H9 (cell line): ENCODE measurements around the gene TSC1. TPM values are rescaled to one million over a fixed set of nuclear protein-coding genes. Genes with fewer than 3 reads are reported as not detected.

ENCODE experiments used
- DNase-seq: peaks from one replicate; pipeline ENCODE4 v3.0.0-alpha.2; 2017
- H2AFZ ChIP-seq: one replicate; pipeline ENCODE4 v1.6.1; 2013; ENCODE audit warnings: mild to moderate bottlenecking, low read length, control low read depth, moderate library complexity
- H2AK5ac ChIP-seq: 2 replicates; pipeline ENCODE4 v1.6.1; 2013; ENCODE audit warnings: low read length, control low read depth, mixed read lengths; ENCODE audit not compliant: insufficient read length
- H2BK120ac ChIP-seq: one replicate; pipeline ENCODE4 v1.6.1; 2013; ENCODE audit warnings: low read depth, mild to moderate bottlenecking, low read length, control low read depth, inconsistent platforms; ENCODE audit not compliant: poor library complexity, severe bottlenecking
- H2BK12ac ChIP-seq: 2 replicates; pipeline ENCODE4 v1.6.1; 2013; ENCODE audit warnings: low read length, control low read depth, mixed read lengths, low read depth; ENCODE audit not compliant: insufficient read length
- H2BK15ac ChIP-seq: 2 replicates; pipeline ENCODE4 v1.6.1; 2013; ENCODE audit warnings: low read depth, low read length, control low read depth
- H2BK20ac ChIP-seq: one replicate; pipeline ENCODE4 v1.6.1; 2013; ENCODE audit warnings: low read depth, mild to moderate bottlenecking, low read length, control low read depth, inconsistent platforms; ENCODE audit not compliant: poor library complexity, severe bottlenecking
- H2BK5ac ChIP-seq: 2 replicates; pipeline ENCODE4 v1.6.1; 2013; ENCODE audit warnings: low read length, control low read depth, mixed read lengths; ENCODE audit not compliant: insufficient read length
- H3K14ac ChIP-seq: 2 replicates; pipeline ENCODE4 v1.6.1; 2013; ENCODE audit warnings: low read length, control low read depth; ENCODE audit not compliant: insufficient read depth
- H3K18ac ChIP-seq: 2 replicates; pipeline ENCODE4 v1.6.1; 2013; ENCODE audit warnings: low read depth, mild to moderate bottlenecking, mixed read lengths, low read length, control low read depth; ENCODE audit not compliant: insufficient read length
- H3K23ac ChIP-seq: 2 replicates; pipeline ENCODE4 v1.6.1; 2013; ENCODE audit warnings: low read length, control low read depth, mixed read lengths, low read depth; ENCODE audit not compliant: insufficient read length
- H3K23me2 ChIP-seq: 2 replicates; pipeline ENCODE4 v1.6.1; 2013; ENCODE audit warnings: low read depth, mild to moderate bottlenecking, mixed read lengths, low read length, control low read depth; ENCODE audit not compliant: insufficient read length, poor library complexity, severe bottlenecking
- H3K27ac ChIP-seq: 2 replicates; pipeline ENCODE4 v1.5.1; 2013; ENCODE audit warnings: low read length, control low read depth, mixed read lengths, low read depth; ENCODE audit not compliant: insufficient read length
- H3K27me3 ChIP-seq: 2 replicates; pipeline ENCODE4 v1.6.1; 2013; ENCODE audit warnings: low read length, control low read depth, inconsistent platforms; ENCODE audit not compliant: insufficient read depth
- H3K4ac ChIP-seq: 2 replicates; pipeline ENCODE4 v1.6.1; 2013; ENCODE audit warnings: low read depth, mild to moderate bottlenecking, control low read depth, inconsistent platforms, low read length, moderate library complexity
- H3K4me1 ChIP-seq: 2 replicates; pipeline ENCODE4 v1.6.1; 2013; ENCODE audit warnings: low read length, control low read depth, inconsistent platforms; ENCODE audit not compliant: insufficient read depth
- H3K4me2 ChIP-seq: 2 replicates; pipeline ENCODE4 v1.6.1; 2013; ENCODE audit warnings: low read length, control low read depth, mixed read lengths; ENCODE audit not compliant: insufficient read length, insufficient read depth
- H3K56ac ChIP-seq: 2 replicates; pipeline ENCODE4 v1.6.1; 2013; ENCODE audit warnings: low read depth, mild to moderate bottlenecking, mixed read lengths, low read length, control low read depth; ENCODE audit not compliant: insufficient read length
- H3K79me1 ChIP-seq: 2 replicates; pipeline ENCODE4 v1.6.1; 2013; ENCODE audit warnings: low read depth, mild to moderate bottlenecking, moderate library complexity, low read length, control low read depth, inconsistent platforms; ENCODE audit not compliant: insufficient read depth, poor library complexity, severe bottlenecking
- H3K79me2 ChIP-seq: 2 replicates; pipeline ENCODE4 v1.6.1; 2013; ENCODE audit warnings: low read length, control low read depth, inconsistent platforms; ENCODE audit not compliant: insufficient read depth
- H3K9ac ChIP-seq: 2 replicates; pipeline ENCODE4 v1.6.1; 2013; ENCODE audit warnings: low read length, control low read depth, mixed read lengths; ENCODE audit not compliant: insufficient read length; ENCODE audit errors: extremely low read depth
- H3K9me3 ChIP-seq: one replicate; pipeline ENCODE4 v1.6.1; 2013; ENCODE audit warnings: low read depth, low read length, inconsistent platforms; ENCODE audit not compliant: control insufficient read depth
- H3T11ph ChIP-seq: one replicate; pipeline ENCODE4 v1.6.1; 2013; ENCODE audit warnings: mild to moderate bottlenecking, low read length, control low read depth, inconsistent platforms
- H4K20me1 ChIP-seq: one replicate; pipeline ENCODE4 v1.6.1; 2013; ENCODE audit not compliant: control insufficient read depth, insufficient read length, insufficient read depth
- H4K5ac ChIP-seq: 2 replicates; pipeline ENCODE4 v1.6.1; 2013; ENCODE audit warnings: low read depth, mild to moderate bottlenecking, mixed read lengths, low read length, control low read depth; ENCODE audit not compliant: insufficient read length
- H4K8ac ChIP-seq: replicated peaks from 2 replicates; pipeline ENCODE4 v1.6.1; 2013; ENCODE audit warnings: low read length, control low read depth, mixed read lengths, low read depth; ENCODE audit not compliant: insufficient read length
- H4K91ac ChIP-seq: 2 replicates; pipeline ENCODE4 v1.6.1; 2013; ENCODE audit warnings: low read depth, mild to moderate bottlenecking, moderate library complexity, mixed read lengths, low read length, control low read depth; ENCODE audit not compliant: insufficient read length
- H3K27ac Mint-ChIP-seq, 3 experiments: 2 replicates in 2 of 3; 3 replicates in 1 of 3; pipeline ENCODE4 v1.8.0; 2020 to 2021; ENCODE audit warnings: mixed read lengths in 3 of 3, mild to moderate bottlenecking in 1 of 3, moderate library complexity in 1 of 3
- H3K27me3 Mint-ChIP-seq: 2 replicates; pipeline ENCODE4 v1.8.0; 2021; ENCODE audit warnings: low read depth, mild to moderate bottlenecking, moderate library complexity, mixed read lengths
- H3K36me3 Mint-ChIP-seq, 3 experiments: 2 replicates in 2 of 3; 3 replicates in 1 of 3; pipeline ENCODE4 v1.8.0; 2020 to 2021; ENCODE audit warnings: low read depth in 3 of 3, mixed read lengths in 3 of 3; ENCODE audit not compliant: insufficient read depth in 1 of 3
- H3K4me1 Mint-ChIP-seq, 2 experiments: 2 replicates each; pipeline ENCODE4 v1.8.0; 2020; ENCODE audit warnings: mixed read lengths in 2 of 2
- H3K4me3 Mint-ChIP-seq, 2 experiments: 2 replicates in 1 of 2; 3 replicates in 1 of 2; pipeline ENCODE4 v1.8.0; 2020 to 2021; ENCODE audit warnings: mild to moderate bottlenecking in 2 of 2, mixed read lengths in 2 of 2, moderate library complexity in 1 of 2
- H3K9me3 Mint-ChIP-seq, 2 experiments: 2 replicates in 1 of 2; 3 replicates in 1 of 2; pipeline ENCODE4 v1.8.0; 2020; ENCODE audit warnings: mild to moderate bottlenecking in 2 of 2, mixed read lengths in 2 of 2, moderate library complexity in 1 of 2
- CTCF ChIP-seq: fragments of 200-600 bp; sonication (generic); conservative IDR thresholded peaks from 3 replicates; pipeline ENCODE4 v1.8.0; 2021; ENCODE audit warnings: antibody characterized with exemption, mild to moderate bottlenecking
- WGBS: extraction: QIAGEN DNeasy Blood & Tissue Kit; methylation state at CpG from one replicate; pipeline ENCODE4 v1.1.7; 2013; ENCODE audit warnings: missing lambda C conversion rate, low lambda C conversion rate, mixed read lengths; ENCODE audit not compliant: insufficient read length; ENCODE audit errors: extremely low coverage; 5-methylcytosine and 5-hydroxymethylcytosine counted together
- total RNA-seq: library from RNA; stranded (reverse); gene quantifications from 2 replicates; pipeline ENCODE4 v1.2.1, GENCODE V29; 2021

TSC1 gene
- total RNA-seq, 1 experiment from 2014 or later = 32.7 TPM

DNA sequence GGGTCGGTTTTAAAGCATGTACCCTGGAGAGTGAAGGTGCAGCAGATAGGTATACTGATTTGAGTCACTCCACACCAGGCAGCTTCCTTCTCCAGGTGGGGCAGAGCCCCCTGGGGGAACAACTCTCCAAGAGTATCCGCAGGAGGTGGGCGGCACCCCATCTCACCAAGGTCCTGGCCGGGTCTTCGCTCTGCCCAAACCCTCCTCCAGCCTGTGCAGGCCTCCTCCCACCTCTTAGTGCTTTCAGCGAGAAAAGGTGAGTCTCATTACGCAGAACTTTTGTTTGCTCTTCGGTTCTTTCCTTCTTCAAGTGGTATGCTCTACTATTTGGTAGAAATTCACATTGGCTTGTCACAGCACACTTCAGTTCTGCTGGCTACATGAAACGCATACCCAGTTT lies 52.0 kb downstream of the TSC1 start:
- Histone ChIP-seq H4K5ac (no peak overlapping the region), H3K9ac (no peak overlapping the region), H2BK120ac (no peak overlapping the region), H2BK15ac (no peak overlapping the region), H3K14ac (no peak overlapping the region), H3K27ac (no peak overlapping the region), H3K4me1 (no peaks in the 10 kb centered on the region), H3K23me2 (no peaks in the 10 kb centered on the region), H3T11ph (no peak overlapping the region), H2BK5ac (no peak overlapping the region), H3K9me3 (no peaks in the 10 kb centered on the region), H2BK12ac (no peak overlapping the region), H3K27me3 (no peaks in the 10 kb centered on the region), H3K4ac (no peak overlapping the region), H2BK20ac (no peak overlapping the region), H4K91ac (no peak overlapping the region), H2AFZ (no peak overlapping the region), H2AK5ac (no peak overlapping the region), H4K20me1 (no peaks in the 10 kb centered on the region), H3K23ac (no peak overlapping the region), H3K79me2 (no peaks in the 10 kb centered on the region), H3K18ac (no peak overlapping the region), H3K56ac (no peak overlapping the region), H3K79me1 (no peaks in the 10 kb centered on the region), H3K4me2 (no peak overlapping the region), H4K8ac (no peak overlapping the region)
- Mint-ChIP-seq H3K36me3 (peaks cover 8 to 28% (median 19%) of the 10 kb centered on the region in 3 experiments), H3K27me3 (no peaks in the 10 kb centered on the region; the same call in 1 of the 2 replicates), H3K27ac (no peak overlapping the region; a peak in 1 of 7 replicates), H3K9me3 (no peaks in the 10 kb centered on the region), H3K4me3 (no peak overlapping the region), H3K4me1 (peaks cover 3 to 4% of the 10 kb centered on the region in 2 experiments; a peak in 2 of 4 replicates)
- no peak for TF ChIP-seq CTCF
- DNase-seq = no peak
- WGBS = no CpG with 5 or more reads among the region's 9 CpGs
